GM18526 (cell line): Measurements from ENCODE around the gene CACNA1E.

Experiments used
- POLR2A ChIP-seq: IDR thresholded peaks from 3 replicates; pipeline ENCODE4 v1.6.1; 2011; ENCODE audit not compliant: insufficient read length; ENCODE audit errors: extremely low read depth

Gene CACNA1E

DNA sequence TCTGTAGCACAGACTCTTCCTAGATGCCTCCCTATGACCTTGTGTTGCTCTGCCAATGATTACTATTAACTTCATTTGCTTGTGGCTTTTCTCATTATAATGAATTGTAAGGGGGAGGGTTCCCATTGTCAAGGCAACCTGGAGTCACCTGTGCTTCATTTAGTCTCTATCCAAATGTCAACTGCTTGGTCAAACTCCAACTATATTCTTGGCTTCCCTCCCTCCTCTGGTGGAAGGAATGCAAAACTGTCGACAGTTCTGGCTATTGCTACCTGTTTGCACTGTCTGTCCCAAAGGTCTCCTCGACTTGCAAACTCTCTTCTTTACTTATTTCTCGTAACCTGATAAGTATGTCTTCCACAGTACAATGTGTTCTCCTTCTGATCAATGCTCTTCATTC lies 100.3 kb downstream of the CACNA1E start:
- no peak for TF ChIP-seq POLR2A

GRCh38 chr1:181587870-181588438 lies 104.6 kb downstream of the CACNA1E start:
- no peak for TF ChIP-seq POLR2A

DNA sequence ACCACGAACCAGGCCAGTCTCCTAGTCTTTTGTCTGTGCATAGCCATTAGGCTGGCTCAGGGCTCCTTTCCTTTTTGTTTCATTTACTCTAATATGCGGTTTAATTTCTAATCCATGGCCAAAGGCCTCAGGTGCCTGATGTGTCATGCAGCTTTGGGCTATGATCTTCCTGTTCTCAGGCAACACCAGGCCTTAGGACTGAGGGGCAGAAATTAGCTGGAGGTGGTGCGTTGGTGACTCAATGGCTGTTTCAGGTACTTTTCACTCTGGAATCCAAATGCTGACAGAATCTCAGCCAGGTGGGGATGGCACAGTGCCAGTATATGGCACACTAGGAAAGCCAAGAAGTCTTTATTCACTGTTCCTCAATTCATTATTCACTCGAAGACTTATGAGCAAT lies 105.3 kb downstream of the CACNA1E start:
- TF ChIP-seq POLR2A = no peak

- no peak for TF ChIP-seq POLR2A
These were observed 109.0 kb downstream of the CACNA1E start for GRCh38 chr1:181592255-181592859.

DNA sequence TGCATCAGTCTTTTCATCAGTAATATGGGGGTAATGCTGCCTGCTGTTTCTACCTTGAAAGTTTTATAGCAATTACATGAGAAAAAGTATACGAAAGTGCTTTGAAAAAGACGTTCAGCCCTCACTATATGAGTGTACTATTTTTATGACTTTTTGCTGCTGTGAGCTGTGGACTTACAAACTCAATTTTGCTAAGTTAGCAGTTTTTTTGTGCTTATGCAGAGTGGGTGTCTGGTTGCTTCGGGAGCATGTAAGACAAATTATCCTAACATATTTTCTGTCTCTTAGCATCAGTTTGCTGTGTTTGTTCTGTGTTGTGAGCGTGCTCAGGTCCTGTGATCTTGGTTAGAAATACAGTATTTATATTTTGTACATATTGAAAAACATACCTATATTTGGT lies 109.7 kb downstream of the CACNA1E start:
- TF ChIP-seq POLR2A = no peak

- TF ChIP-seq POLR2A = no peak
These were observed 111.2 kb downstream of the CACNA1E start for GRCh38 chr1:181594553-181594952.

DNA sequence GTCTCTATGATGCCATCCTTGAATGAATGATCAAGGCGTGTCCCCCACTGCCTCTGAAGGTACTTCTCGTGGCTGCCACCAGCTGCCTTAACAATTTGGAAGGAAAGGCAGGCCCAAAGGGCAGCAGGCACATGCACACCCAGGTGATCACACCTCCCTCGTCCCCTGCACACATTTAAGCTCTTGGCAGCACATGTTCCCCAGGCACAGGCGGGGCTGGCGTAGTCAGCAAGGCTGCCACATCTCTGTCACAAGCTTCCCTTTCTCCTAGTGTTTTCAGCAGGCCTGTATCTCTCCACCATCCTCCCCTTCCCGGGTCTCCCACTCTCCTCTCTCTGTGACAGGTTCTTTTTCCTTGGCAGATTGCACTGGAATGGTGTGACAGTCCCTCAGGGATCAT lies 111.9 kb downstream of the CACNA1E start:
- TF ChIP-seq POLR2A = no peak

- no peak for TF ChIP-seq POLR2A
These were observed 118.1 kb downstream of the CACNA1E start for GRCh38 chr1:181601186-181601950.

GRCh38 chr1:181603735-181604410 lies 120.6 kb downstream of the CACNA1E start:
- no peak for TF ChIP-seq POLR2A

DNA sequence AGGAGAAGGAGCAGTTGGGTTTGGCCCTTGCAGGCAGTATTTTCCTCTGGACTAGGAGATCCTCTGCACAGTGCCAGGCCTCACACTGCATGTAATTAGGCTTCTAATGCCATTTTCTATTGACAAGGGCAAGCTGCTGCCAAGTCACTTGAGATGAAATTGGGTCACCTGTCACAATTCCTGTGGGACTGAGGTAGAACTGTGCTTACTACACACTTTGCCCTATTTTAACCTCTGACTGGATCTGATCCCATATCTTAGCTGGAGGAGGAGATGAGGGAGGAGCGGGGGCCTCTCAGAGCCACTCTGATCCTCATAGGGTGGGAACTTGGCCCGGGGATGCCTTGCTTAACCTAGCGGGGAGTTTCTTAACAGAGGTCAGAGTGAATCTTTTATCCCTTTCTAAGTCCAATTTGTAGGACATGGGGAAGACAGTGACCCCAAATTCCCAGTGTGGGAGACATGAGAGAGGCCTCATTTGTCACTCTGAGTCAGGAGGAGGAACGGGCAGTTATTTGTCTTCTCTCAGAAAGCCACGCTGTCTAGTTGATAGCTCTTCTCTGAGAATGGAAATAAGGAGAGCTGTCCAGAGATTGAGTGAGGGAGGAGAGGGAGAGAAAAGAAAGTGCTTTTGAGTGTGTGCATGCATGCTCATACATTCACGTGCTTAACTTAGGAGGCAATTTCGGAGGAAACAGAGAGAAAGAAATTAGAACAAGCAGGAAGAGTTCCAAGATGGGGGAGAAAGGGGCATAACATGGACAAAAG lies 121.3 kb downstream of the CACNA1E start:
- no peak for TF ChIP-seq POLR2A

DNA sequence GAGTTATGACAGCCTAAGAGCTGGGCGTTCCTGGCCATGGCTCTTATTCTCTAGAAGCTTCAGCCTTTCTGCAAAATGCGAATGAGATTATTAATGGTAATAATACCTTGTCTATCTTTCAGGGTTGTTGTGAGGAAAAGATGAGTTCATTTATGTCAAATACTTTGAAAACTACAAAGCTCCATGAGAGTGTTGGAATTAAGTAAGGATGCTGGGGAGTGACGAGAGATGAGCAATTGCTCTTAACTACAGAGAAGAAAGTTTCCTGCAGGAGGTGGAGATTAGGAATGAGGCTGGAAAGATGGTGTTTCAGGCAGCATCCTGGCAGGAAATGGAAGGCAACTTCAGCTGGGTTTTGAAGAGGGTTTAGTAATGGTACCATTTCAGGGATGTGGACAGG lies 124.2 kb downstream of the CACNA1E start:
- no peak for TF ChIP-seq POLR2A

GRCh38 chr1:181608386-181608785 lies 125.1 kb downstream of the CACNA1E start:
- no peak for TF ChIP-seq POLR2A

DNA sequence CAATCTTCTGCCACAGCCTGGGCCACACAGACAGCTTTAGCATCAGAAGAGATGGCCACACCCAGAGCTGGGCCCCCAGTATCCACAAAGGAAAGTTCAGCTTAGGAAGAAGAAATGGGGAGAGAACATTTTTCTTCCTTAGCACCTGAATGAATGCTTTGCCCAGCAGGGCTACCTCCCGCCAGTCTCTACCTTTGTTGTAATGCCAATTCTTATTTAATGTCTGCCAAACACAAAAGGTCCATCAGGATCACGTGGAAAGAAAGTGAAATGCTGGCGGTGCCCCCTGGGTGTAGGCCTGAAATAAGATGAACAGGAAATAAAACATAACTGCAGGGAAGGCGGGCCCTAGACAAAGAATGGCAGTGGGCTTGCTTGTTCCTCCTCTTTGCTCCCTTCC lies 125.6 kb downstream of the CACNA1E start:
- no peak for TF ChIP-seq POLR2A

- no peak for TF ChIP-seq POLR2A
These were observed 128.8 kb downstream of the CACNA1E start for GRCh38 chr1:181612100-181612499.

DNA sequence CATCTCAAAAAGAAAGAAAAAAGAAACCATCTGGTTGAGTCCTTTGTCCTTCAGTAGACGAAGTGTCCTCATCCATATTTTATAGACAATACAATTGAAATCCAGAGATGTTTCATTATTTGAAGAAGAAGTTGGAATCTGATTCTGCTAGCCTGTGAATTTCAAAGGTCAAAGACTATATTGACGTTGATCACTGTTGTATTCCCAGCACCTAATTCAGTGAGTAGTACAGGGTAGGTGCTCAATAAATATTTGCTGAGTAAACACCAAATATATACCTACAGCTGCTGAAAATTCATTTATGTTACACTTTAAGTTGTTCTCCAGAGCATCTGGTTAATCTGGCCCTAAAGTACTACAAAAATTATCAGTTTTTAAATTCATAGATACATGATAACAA lies 135.2 kb downstream of the CACNA1E start:
- TF ChIP-seq POLR2A = no peak
